K562 (cell line): ENCODE results near the gene KCND3. TPM values are rescaled to one million over a fixed set of nuclear protein-coding genes. Genes with fewer than 3 reads are reported as not detected.

Experiments
- ATAC-seq: fragments of 200-7000 bp; cut with Tn5 transposase; 3 replicates; pipeline ENCODE4 v1.9.1; 2020; ENCODE audit warnings: moderate library complexity
- BruUV-seq: library from RNA; stranded (reverse); fragments of 400-500 nt; replicated peaks from 2 replicates; lab custom pipeline; 2021; lab: Mats Ljungman, UMichigan
- CTCF ChIA-PET: fragments of 300-600 bp; formaldehyde crosslinking; extraction: SDS; loops from one replicate; lab custom pipeline; 2021; ENCODE audit warnings: low intra/inter-chr PET ratio; lab: Yijun Ruan, JAX
- POLR2A ChIA-PET: fragments of 300-600, 350-650 bp; sonication (Branson Sonifier 250); formaldehyde crosslinking; extraction: SDS; loops from one replicate; lab custom pipeline; 2021; ENCODE audit warnings: antibody characterized with exemption, inconsistent platforms; lab: Yijun Ruan, JAX
- DNase-seq, 4 experiments: peaks; one replicate each; pipeline versions ENCODE4 v3.0.0 to v3.0.0-alpha.2; 2011 to 2018; ENCODE audit warnings: low spot score in 3 of 4, mixed read lengths in 3 of 4; ENCODE audit errors: extremely low read depth in 1 of 4
- FAIRE-seq: peaks from 2 replicates; lab custom pipeline; 2011; peaks lifted over from hg19 to GRCh38; lab: Jason Lieb, UNC
- H2AFZ ChIP-seq: 2 replicates; pipeline ENCODE4 v1.6.0; 2011; ENCODE audit warnings: low read depth, low read length, control low read depth, inconsistent platforms
- H3K27ac ChIP-seq: fragments of 200-600 bp; 3 replicates; pipeline ENCODE4 v1.8.0; 2011; ENCODE audit warnings: low read depth, mild to moderate bottlenecking, control low read depth, inconsistent platforms, low read length, moderate library complexity, mixed read lengths; ENCODE audit errors: extremely low read depth
- H3K27me3 ChIP-seq, 2 experiments: fragments of 300-600 bp in 1 of 2; 2 replicates in 1 of 2; 3 replicates in 1 of 2; pipeline versions ENCODE4 v1.6.0 to v1.8.0; 2011; ENCODE audit warnings: inconsistent platforms in 2 of 2, low read length in 2 of 2, mild to moderate bottlenecking in 1 of 2, mixed read lengths in 1 of 2, moderate library complexity in 1 of 2; ENCODE audit not compliant: control insufficient read depth in 2 of 2, insufficient read depth in 2 of 2
- H3K36me3 ChIP-seq: fragments of 300-600 bp; 3 replicates; pipeline ENCODE4 v1.8.0; 2011; ENCODE audit warnings: mild to moderate bottlenecking, low read length, inconsistent platforms; ENCODE audit not compliant: control insufficient read depth, insufficient read depth
- H3K4me1 ChIP-seq, 2 experiments: fragments of 200-600 bp in 1 of 2; replicated peaks in 1 of 2; 2 replicates in 1 of 2; 3 replicates in 1 of 2; pipeline versions ENCODE4 v1.5.1 to v1.8.0; 2011; ENCODE audit warnings: inconsistent platforms in 2 of 2, low read length in 2 of 2, mild to moderate bottlenecking in 1 of 2, mixed read lengths in 1 of 2, moderate library complexity in 1 of 2; ENCODE audit not compliant: control insufficient read depth in 2 of 2, insufficient read depth in 2 of 2
- H3K4me2 ChIP-seq: 2 replicates; pipeline ENCODE4 v1.6.1; 2011; ENCODE audit warnings: low read length, control low read depth, inconsistent platforms, mixed read lengths; ENCODE audit not compliant: insufficient read depth
- H3K4me3 ChIP-seq: fragments of 200-600 bp; sonication (generic), shearing (Covaris generic); 2 replicates; pipeline ENCODE4 v1.5.1; 2016; ENCODE audit warnings: control low read depth, inconsistent platforms
- H3K79me2 ChIP-seq: fragments of 200-600 bp; 3 replicates; pipeline ENCODE4 v1.8.0; 2011; ENCODE audit warnings: low read length, inconsistent platforms; ENCODE audit not compliant: control insufficient read depth, insufficient read depth
- H3K9ac ChIP-seq, 2 experiments: 2 replicates each; pipeline versions ENCODE4 v1.6.0 to v1.6.1; 2011; ENCODE audit warnings: low read depth in 2 of 2, low read length in 2 of 2, control low read depth in 1 of 2, inconsistent platforms in 1 of 2, mild to moderate bottlenecking in 1 of 2, mixed read lengths in 1 of 2; ENCODE audit not compliant: insufficient read depth in 1 of 2
- H3K9me1 ChIP-seq: one replicate; pipeline ENCODE4 v1.6.0; 2011; ENCODE audit warnings: inconsistent platforms, mild to moderate bottlenecking, low read length, moderate library complexity; ENCODE audit not compliant: control insufficient read depth, insufficient read depth
- H3K9me3 ChIP-seq: replicated peaks from 2 replicates; pipeline ENCODE4 v1.5.1; 2011; ENCODE audit warnings: low read depth, low read length, inconsistent platforms; ENCODE audit not compliant: control insufficient read depth, insufficient read depth
- H4K20me1 ChIP-seq: replicated peaks from 2 replicates; pipeline ENCODE4 v1.6.1; 2011; ENCODE audit warnings: low read length, inconsistent platforms, mixed read lengths; ENCODE audit not compliant: control insufficient read depth, insufficient read depth
- FOXK1 ChIP-seq: sonication (generic); formaldehyde crosslinking; IDR thresholded peaks from 2 replicates; pipeline ENCODE4 v1.8.0; 2022; ENCODE audit warnings: missing genetic modification reagents, mild to moderate bottlenecking, borderline replicate concordance
- MAFF ChIP-seq: IDR thresholded peaks from 2 replicates; pipeline ENCODE4 v1.6.1; 2012; ENCODE audit warnings: low read length, improper control_type of control experiment
- NR4A1 ChIP-seq, 2 experiments: fragments of 250-450 bp in 1 of 2; fragments of 450-650 bp in 1 of 2; sonication (Bioruptor Pico) in 1 of 2; IDR thresholded peaks; 2 replicates each; pipeline versions ENCODE4 v1.4.0 to v1.6.1; 2016 to 2020; ENCODE audit warnings: mild to moderate bottlenecking in 2 of 2, missing compliant biosample characterization in 1 of 2, missing genetic modification characterization in 1 of 2, moderate library complexity in 1 of 2
- PHB ChIP-seq: fragments of 250-450 bp; sonication (Bioruptor Pico); IDR thresholded peaks from 2 replicates; pipeline ENCODE4 v1.5.0; 2021
- PYGO2 ChIP-seq: fragments of 450-650 bp; IDR thresholded peaks from 2 replicates; pipeline ENCODE4 v1.6.1; 2016; ENCODE audit warnings: mild to moderate bottlenecking, missing genetic modification characterization, moderate library complexity, missing compliant biosample characterization
- SP1 ChIP-seq: sonication (generic); formaldehyde crosslinking; IDR thresholded peaks from 2 replicates; pipeline ENCODE4 v1.8.1; 2022; ENCODE audit warnings: mild to moderate bottlenecking, missing genetic modification reagents
- TAF15 ChIP-seq: fragments of 200-400 bp; formaldehyde crosslinking; IDR thresholded peaks from 2 replicates; pipeline ENCODE4 v1.6.1; 2017; ENCODE audit warnings: mild to moderate bottlenecking, low read depth, low read length, moderate library complexity
- TARDBP ChIP-seq: fragments of 450-650 bp; IDR thresholded peaks from 2 replicates; pipeline ENCODE4 v1.6.1; 2016
- ZNF143 ChIP-seq: sonication (generic); formaldehyde crosslinking; IDR thresholded peaks from 2 replicates; pipeline ENCODE4 v1.9.0; 2022; ENCODE audit warnings: mild to moderate bottlenecking, missing genetic modification reagents
- ZNF644 ChIP-seq: fragments of 200-800 bp; sonication (Bioruptor generic); IDR thresholded peaks from 2 replicates; pipeline ENCODE4 v1.6.1; 2016; ENCODE audit warnings: low read depth, missing genetic modification characterization, missing compliant biosample characterization
- WGBS: fragments of 100-300 bp; shearing (Covaris generic); methylation state at CpG from one replicate; pipeline ENCODE4 v1.1.6; 2016; ENCODE audit warnings: low coverage, mixed read lengths; ENCODE audit not compliant: insufficient coverage; ENCODE audit errors: missing lambda C conversion rate; 5-methylcytosine and 5-hydroxymethylcytosine counted together
- in situ Hi-C: fragments of 300-500 bp; cut with MboI; formaldehyde crosslinking; loops from 4 replicates; pipeline ENCODE4 v1.15.0; 2018; ENCODE audit warnings: inconsistent platforms, mixed read lengths
- intact Hi-C: fragments of 100-400 bp; cut with micrococcal nuclease; formaldehyde crosslinking; loops from 2 replicates; pipeline ENCODE4 v1.14.2; 2022
- polyA plus RNA-seq, 8 experiments: library from polyadenylated mRNA; depleted of rRNA in 4 of 8; stranded (reverse) in 5 of 8; unstranded in 3 of 8; fragments of >200 nt; fragmentation: Nextera tagmentation in 2 of 8; fragmentation: Illumina TruSeq in 1 of 8; extraction: Ambion mirVana in 2 of 8; extraction: Trizol in 1 of 8; gene quantifications; 2 replicates each; pipeline versions ENCODE4 v1.2.1 to v1.2.3, GENCODE V29; 2011 to 2014; ENCODE audit warnings: inconsistent platforms in 1 of 8, missing spikeins in 1 of 8
- total RNA-seq, 7 experiments: library from RNA; depleted of rRNA in 6 of 7; stranded (reverse); fragments of >200 nt in 6 of 7; fragmentation: Illumina TruSeq in 2 of 7; extraction: Trizol in 2 of 7; gene quantifications; 2 replicates each; pipeline versions ENCODE4 v1.2.1 to v1.2.3, GENCODE V29; 2011 to 2021; ENCODE audit warnings: low replicate concordance in 1 of 7
- TF ChIP-seq, protein P1 (sequence below): sonication (generic); formaldehyde crosslinking; IDR thresholded peaks from 2 replicates; pipeline ENCODE4 v1.8.0; 2022; ENCODE audit warnings: mild to moderate bottlenecking, missing genetic modification reagents
- TF ChIP-seq, protein P2 (sequence below): fragments of 250-450 bp; sonication (Bioruptor Pico); IDR thresholded peaks from 2 replicates; pipeline ENCODE4 v1.5.0; 2021
- TF ChIP-seq, protein P3 (sequence below), 2 experiments: fragments of 450-650 bp; IDR thresholded peaks; 2 replicates each; pipeline ENCODE4 v1.6.1; 2016
- TF ChIP-seq, protein P4 (sequence below), 2 experiments: fragments of 250-450 bp in 1 of 2; fragments of 450-650 bp in 1 of 2; sonication (Bioruptor Pico) in 1 of 2; IDR thresholded peaks; 2 replicates each; pipeline versions ENCODE4 v1.6.1 to v1.8.0; 2016 to 2021; ENCODE audit warnings: mild to moderate bottlenecking in 2 of 2, moderate library complexity in 2 of 2, missing compliant biosample characterization in 1 of 2, missing genetic modification characterization in 1 of 2
- TF ChIP-seq, protein P5 (sequence below): IDR thresholded peaks from 2 replicates; pipeline ENCODE4 v1.6.1; 2011; ENCODE audit not compliant: insufficient read length; ENCODE audit errors: extremely low read depth

The KCND3 gene
- total and polyA plus RNA-seq, 9 of the 15 experiments (the other 6 are each of a cell fraction or from before 2014, with no cell fraction given) = not detected

DNA sequence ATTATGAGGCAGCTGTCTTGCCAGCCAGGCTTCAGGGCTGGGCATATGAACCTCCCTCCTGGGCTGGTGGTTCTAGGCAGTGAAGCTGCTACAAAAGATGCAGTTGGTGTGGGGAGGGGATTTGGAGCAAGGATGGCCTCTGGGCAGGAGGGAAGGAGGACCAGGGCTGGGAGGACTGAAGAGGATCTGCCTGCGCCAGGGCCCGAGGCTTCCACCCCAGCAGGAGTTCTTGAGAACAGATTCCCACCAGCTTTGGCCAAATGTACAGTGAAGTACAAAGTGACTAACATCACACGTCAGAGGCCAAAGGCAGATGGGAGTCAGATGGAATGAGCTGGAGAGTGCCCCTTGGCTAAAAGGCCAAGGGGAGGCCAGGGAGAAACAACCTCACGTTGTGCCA lies 171.4 kb downstream of the KCND3 start:
- H3K27ac ChIP-seq = no peak overlapping the region
- H3K9me3 ChIP-seq = no peaks in the 10 kb centered on the region
- no peak overlapping the region for H3K4me2 ChIP-seq
- in situ Hi-C loops = no loop called here
- no peak overlapping the region for H3K4me3 ChIP-seq
- H2AFZ ChIP-seq = no peak overlapping the region
- 0 out of 2 replicates have a peak, but pooled peaks cover 4% of the 10 kb centered on the region for H4K20me1 ChIP-seq
- 0 out of 5 replicates have a peak, but pooled peaks cover 0 to 3% of the 10 kb centered on the region in 2 experiments for H3K4me1 ChIP-seq
- no peak overlapping the region for H3K9ac ChIP-seq
- no peaks in the 10 kb centered on the region for H3K36me3 ChIP-seq
- 0% methylated on average over 4 of the region's 4 CpGs for WGBS
- peaks cover 13 to 59% of the 10 kb centered on the region in 2 experiments for H3K27me3 ChIP-seq
- ChIA-PET POLR2A (interaction anchor here (0.6 to 2.0 kb wide), 2 partner anchors 10 to 460 kb away, joined by 3 to 7 read pairs; no protein-coding TSS in a partner anchor), CTCF (no interaction called here)
- no peak for ATAC-seq
- no peak for FAIRE-seq
- H3K9me1 ChIP-seq = no peaks in the 10 kb centered on the region
- no TSS peak for BruUV-seq
- intact Hi-C loops = no loop called here
- H3K79me2 ChIP-seq = no peaks in the 10 kb centered on the region
- DNase-seq = no peak
- TF ChIP-seq, protein P1, sequence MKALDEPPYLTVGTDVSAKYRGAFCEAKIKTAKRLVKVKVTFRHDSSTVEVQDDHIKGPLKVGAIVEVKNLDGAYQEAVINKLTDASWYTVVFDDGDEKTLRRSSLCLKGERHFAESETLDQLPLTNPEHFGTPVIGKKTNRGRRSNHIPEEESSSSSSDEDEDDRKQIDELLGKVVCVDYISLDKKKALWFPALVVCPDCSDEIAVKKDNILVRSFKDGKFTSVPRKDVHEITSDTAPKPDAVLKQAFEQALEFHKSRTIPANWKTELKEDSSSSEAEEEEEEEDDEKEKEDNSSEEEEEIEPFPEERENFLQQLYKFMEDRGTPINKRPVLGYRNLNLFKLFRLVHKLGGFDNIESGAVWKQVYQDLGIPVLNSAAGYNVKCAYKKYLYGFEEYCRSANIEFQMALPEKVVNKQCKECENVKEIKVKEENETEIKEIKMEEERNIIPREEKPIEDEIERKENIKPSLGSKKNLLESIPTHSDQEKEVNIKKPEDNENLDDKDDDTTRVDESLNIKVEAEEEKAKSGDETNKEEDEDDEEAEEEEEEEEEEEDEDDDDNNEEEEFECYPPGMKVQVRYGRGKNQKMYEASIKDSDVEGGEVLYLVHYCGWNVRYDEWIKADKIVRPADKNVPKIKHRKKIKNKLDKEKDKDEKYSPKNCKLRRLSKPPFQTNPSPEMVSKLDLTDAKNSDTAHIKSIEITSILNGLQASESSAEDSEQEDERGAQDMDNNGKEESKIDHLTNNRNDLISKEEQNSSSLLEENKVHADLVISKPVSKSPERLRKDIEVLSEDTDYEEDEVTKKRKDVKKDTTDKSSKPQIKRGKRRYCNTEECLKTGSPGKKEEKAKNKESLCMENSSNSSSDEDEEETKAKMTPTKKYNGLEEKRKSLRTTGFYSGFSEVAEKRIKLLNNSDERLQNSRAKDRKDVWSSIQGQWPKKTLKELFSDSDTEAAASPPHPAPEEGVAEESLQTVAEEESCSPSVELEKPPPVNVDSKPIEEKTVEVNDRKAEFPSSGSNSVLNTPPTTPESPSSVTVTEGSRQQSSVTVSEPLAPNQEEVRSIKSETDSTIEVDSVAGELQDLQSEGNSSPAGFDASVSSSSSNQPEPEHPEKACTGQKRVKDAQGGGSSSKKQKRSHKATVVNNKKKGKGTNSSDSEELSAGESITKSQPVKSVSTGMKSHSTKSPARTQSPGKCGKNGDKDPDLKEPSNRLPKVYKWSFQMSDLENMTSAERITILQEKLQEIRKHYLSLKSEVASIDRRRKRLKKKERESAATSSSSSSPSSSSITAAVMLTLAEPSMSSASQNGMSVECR (CRISPR knock-in tag) = no peak
- TF ChIP-seq SP1 (CRISPR knock-in tag) (no peak), PHB (CRISPR knock-in tag) (no peak), TARDBP (no peak), ZNF644 (tag) (no peak), NR4A1 (CRISPR knock-in tag; IDR thresholded peaks at IDR 0.05) (no peak), NR4A1 (tag; IDR thresholded peaks at IDR 0.05) (no peak), FOXK1 (CRISPR knock-in tag) (no peak), TAF15 (no peak), ZNF143 (CRISPR knock-in tag) (no peak), MAFF (no peak), PYGO2 (tag) (no peak)
- TF ChIP-seq, protein P2, sequence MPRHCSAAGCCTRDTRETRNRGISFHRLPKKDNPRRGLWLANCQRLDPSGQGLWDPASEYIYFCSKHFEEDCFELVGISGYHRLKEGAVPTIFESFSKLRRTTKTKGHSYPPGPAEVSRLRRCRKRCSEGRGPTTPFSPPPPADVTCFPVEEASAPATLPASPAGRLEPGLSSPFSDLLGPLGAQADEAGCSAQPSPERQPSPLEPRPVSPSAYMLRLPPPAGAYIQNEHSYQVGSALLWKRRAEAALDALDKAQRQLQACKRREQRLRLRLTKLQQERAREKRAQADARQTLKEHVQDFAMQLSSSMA = no peak
- TF ChIP-seq, protein P3, sequence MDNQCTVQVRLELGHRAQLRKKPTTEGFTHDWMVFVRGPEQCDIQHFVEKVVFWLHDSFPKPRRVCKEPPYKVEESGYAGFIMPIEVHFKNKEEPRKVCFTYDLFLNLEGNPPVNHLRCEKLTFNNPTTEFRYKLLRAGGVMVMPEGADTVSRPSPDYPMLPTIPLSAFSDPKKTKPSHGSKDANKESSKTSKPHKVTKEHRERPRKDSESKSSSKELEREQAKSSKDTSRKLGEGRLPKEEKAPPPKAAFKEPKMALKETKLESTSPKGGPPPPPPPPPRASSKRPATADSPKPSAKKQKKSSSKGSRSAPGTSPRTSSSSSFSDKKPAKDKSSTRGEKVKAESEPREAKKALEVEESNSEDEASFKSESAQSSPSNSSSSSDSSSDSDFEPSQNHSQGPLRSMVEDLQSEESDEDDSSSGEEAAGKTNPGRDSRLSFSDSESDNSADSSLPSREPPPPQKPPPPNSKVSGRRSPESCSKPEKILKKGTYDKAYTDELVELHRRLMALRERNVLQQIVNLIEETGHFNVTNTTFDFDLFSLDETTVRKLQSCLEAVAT (IDR thresholded peaks at IDR 0.05) = no peak
- TF ChIP-seq, protein P4, sequence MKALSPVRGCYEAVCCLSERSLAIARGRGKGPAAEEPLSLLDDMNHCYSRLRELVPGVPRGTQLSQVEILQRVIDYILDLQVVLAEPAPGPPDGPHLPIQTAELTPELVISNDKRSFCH (CRISPR knock-in tag; IDR thresholded peaks at IDR 0.05) = no peak
- TF ChIP-seq, protein P4 (tag; IDR thresholded peaks at IDR 0.05) = no peak
- TF ChIP-seq, protein P5, sequence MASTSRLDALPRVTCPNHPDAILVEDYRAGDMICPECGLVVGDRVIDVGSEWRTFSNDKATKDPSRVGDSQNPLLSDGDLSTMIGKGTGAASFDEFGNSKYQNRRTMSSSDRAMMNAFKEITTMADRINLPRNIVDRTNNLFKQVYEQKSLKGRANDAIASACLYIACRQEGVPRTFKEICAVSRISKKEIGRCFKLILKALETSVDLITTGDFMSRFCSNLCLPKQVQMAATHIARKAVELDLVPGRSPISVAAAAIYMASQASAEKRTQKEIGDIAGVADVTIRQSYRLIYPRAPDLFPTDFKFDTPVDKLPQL = no peak
